Stimulated activated CD4-positive, alpha-beta T cell treated with anti-CD3 and anti-CD28 coated beads, Interleukin-1b, Interleukin-23, amount 100 ng/mL, for 24 hours (primary cell): Measurements from ENCODE around the gene DCLK2.

ENCODE experiments used
- DNase-seq, 4 experiments: peaks; one replicate each; pipeline ENCODE4 v3.0.0-alpha.2; 2020; ENCODE audit warnings: low read depth in 4 of 4, low spot score in 1 of 4

DCLK2 gene

GRCh38 chr4:150206265-150206664 is 128.0 kb downstream of the DCLK2 start:
- DNase-seq, result no peak

GRCh38 chr4:150206954-150207353 is 128.7 kb downstream of the DCLK2 start:
- DNase-seq, result no peak

- no peak for DNase-seq
Observed at GRCh38 chr4:150207871-150208270, 129.6 kb downstream of the DCLK2 start.

DNA sequence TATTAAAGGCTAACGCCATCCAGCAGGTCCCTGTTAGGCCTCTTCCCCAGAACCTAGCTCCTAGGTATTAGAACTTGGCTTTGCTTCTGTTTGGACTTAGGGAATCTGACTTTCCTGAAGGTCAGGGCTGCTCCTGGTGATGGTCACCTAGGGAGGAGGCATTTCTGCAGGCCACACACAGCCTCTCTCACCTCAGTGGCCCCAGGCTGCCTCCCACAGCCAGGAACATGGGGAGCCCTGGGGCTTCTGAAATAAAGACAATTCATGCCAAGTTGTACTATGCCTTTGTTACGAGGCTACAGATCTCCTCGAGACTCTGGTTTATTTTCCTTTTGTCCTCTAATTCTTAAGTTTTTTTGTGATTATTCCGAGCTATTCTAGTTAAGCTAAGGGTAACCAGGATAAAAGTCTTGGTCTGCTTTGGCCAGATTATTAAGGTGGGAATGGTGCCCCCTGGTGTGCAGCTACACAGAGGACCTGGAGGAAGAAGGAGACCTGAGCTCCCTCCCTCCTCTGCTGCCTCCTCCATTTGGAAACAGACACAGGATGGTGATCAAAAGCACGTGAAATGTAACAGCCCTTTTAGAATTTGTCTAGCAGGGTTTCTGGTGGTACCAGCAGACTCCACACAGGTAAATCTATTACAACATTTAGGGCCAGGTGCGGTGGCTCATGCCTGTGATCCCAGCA is 131.0 kb downstream of the DCLK2 start:
- DNase-seq, result peak in 1 of 4 experiments; percentile 5

- DNase-seq, result no peak
Observed at GRCh38 chr4:150211016-150211415, 132.8 kb downstream of the DCLK2 start.

GRCh38 chr4:150211799-150212445 is 133.7 kb downstream of the DCLK2 start:
- DNase-seq, result no peak

DNA sequence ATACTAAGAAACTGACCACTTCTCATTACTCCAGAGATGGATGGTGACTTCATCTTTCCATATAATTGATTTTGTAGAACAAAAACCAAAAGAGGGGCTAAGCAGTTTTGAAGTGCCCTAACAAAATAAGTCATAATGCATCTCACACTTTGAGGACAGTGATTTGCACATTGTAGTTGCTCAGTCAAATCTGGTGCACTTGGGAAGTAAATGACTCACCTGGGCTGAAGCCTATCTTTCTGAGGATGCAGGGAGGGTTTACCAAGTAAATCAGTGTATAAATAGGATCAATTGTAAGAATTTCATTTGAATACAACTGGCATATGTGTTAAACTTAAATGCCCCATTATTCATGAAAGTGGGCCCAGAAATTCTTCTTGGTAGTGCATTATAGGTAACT is 134.2 kb downstream of the DCLK2 start:
- DNase-seq, result no peak

- DNase-seq, result no peak
Observed at GRCh38 chr4:150212927-150213326, 134.7 kb downstream of the DCLK2 start.

DNA sequence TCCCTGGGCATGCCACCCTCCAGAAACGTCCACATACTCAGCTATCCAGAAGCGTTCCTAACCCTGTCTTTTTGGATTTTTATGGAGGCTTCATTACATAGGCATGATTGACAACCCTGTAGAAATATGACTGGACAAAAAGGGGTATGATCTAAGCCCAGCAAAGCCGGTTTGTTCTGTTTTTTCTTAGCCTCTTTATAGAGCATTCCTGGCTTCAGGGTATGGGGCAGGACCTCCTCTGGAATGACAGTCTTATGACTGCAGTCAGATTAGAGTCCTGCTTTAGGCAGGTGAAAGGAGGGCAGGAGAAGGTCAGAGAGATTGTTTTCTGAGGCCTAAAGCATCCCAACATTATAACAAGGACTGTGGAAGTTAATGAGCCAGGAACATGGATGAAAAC is 137.4 kb downstream of the DCLK2 start:
- no peak for DNase-seq

- DNase-seq, result no peak
Observed at GRCh38 chr4:150216726-150217125, 138.5 kb downstream of the DCLK2 start.

DNA sequence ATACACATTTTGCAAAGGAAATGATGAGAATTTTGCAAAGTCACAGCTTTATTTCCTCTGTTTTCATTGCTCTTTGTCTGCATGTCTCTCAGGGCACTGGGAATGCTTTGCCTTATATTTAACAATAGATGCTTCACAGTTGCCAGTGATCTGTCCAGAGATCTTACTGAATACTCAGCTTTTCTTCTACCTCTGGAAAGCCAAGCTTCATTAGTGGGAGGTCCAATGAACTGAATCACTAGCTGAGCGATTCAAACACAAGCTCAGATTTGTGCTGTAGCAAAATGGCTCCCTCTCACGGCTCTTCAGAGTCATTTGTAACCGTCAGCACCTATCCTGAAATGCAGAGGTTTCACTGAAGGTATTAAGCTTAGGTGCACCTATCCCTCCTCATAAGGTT is 138.9 kb downstream of the DCLK2 start:
- DNase-seq, result no peak

DNA sequence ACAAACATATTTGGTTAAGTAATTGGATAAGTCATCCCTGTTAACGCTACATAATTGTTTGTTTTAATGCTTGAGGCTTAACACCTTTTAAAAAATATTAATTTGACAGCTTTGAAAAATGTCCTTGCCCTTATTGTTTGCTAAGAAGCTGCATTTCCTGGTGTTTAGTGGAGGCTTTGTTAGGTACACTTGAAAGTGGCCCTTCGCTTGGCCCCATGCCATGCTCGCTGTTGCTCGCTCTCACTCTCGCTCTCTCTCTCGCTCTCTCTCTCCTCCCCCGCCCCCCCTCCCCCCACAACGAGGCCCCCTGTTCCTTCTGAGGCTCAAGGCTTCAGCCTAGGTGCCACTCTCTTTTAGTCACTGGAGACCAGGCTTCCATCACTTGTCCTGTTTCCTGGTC is 139.6 kb downstream of the DCLK2 start:
- DNase-seq, result no peak

- no peak for DNase-seq
Observed at GRCh38 chr4:150218447-150218846, 140.2 kb downstream of the DCLK2 start.

DNA sequence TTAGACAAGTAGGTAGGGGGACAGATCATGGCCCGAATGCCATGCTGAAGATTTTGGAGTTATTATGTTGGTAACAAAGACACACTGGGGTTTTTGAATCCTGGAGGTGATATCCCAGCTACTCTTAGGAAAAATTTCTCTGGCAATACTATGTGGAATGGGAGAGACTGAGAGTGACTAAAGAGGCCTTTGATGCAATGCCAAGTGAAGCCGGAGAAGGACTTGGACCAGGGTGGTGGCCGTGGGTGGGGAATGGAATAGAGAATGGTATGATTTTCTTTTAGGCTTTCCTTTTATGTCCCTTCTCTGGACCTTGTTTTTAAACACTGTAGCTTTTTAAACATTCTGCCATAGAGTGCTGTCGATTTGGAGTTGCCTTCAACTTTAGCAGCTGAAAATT is 141.6 kb downstream of the DCLK2 start:
- no peak for DNase-seq

DNA sequence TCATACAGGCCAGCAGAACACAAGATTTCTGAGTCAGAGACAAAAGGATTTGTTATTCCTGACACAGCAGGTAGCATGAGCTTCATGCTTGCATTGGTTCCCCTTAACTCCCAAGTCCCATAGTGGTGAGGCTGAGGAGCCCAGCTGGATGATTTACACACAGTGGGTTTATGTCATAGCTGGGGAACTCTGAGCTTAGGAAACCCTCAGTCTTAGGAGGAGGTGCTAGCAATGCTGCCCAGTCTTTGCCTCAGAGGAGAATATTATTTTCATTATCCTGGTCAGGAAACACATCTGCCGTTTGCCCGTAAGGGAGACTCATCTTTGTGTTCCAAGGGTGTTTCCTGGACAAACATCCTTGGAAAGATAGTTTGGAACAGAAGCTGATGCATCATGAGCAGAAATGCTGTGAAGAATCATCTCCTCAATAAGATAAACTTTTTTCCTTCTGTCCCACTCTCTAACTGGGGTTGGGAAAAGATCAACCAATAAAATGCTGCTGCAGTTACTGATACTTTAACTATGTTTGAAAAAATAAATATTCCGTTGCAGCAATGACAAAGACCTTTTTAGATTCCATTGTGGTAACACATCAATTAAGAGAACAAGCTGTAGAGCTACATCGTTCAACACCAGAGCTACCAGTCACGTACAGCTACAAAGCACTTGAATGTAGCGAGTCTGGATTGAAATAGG is 146.8 kb downstream of the DCLK2 start:
- DNase-seq, result no peak

DNA sequence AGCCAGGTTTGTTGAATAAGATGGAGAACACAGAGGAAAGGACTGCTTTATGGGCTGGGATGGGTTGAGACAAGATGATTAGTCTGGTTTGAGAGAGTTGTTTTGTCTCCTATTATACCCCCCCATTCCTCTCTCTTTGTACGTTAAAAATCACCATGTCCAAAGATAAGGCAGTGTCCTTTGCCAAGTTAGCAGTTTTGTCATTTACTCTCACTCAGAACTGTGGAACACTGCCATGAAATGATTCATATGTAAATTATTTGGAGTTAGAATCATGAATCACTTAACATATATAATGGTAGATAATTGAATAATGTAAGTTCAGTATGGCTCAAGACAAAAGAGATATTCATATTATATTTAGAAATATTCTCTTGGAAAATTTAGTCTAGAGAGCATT is 151.3 kb downstream of the DCLK2 start:
- no peak for DNase-seq

- DNase-seq, result no peak
Observed at GRCh38 chr4:150230561-150230960, 152.3 kb downstream of the DCLK2 start.

- DNase-seq, result no peak
Observed at GRCh38 chr4:150231107-150231770, 153.0 kb downstream of the DCLK2 start.

GRCh38 chr4:150232029-150232428 is 153.8 kb downstream of the DCLK2 start:
- no peak for DNase-seq

DNA sequence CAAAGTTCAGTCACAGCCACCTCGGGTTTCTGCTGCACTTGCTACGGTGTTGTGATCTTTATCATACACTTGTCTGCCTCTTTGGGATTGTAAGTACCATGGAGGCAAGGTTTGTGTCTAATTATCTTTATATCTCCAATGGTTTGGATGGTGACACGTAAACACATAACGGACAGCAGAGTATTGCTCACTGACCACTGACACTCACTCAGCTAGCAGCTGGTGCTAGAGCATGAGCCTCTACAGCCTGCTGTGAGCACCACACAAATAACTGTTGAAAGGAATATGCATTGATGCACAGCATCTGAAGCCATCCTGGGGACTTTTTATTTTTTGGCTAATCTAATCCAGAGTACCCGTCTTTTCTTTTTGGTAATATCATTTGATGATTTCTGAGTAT is 156.0 kb downstream of the DCLK2 start:
- DNase-seq, result no peak

GRCh38 chr4:150235317-150235716 is 157.1 kb downstream of the DCLK2 start:
- no peak for DNase-seq

DNA sequence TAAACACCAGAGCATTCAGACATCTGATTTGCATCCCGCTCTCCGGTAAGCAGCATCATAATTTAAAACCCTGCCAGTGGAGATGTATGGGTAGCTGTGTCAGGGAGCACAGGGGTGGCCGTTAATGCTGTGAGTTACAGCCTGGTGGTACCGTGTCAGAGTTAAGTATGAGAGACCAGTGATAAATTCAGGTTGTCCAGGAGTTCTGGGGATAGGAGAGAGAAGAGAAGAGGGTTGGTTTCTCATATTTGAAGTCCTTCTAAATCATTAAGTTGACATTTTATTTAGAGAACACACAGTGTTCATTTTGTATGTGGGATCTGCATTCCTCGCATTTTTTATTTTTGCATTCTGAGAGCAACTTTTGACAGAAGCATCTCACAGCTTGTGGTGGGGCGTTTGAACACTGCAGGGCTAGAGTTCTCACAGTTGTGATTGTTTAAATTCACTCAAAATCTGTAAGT is 157.6 kb downstream of the DCLK2 start:
- no peak for DNase-seq
